GM23248 (cell line): ENCODE results near the gene FBLN2. TPM values are rescaled to one million over a fixed set of nuclear protein-coding genes. Genes with fewer than 3 reads are reported as not detected.
A peak's percentile ranks its signal among the peaks of the same experiment; 100 is the strongest.

ENCODE experiments used
- DNase-seq: peaks from one replicate; pipeline ENCODE4 v3.0.0-alpha.2; 2015
- H2AFZ ChIP-seq: fragments of 200-600 bp; sonication (generic); 2 replicates; pipeline ENCODE4 v1.6.1; 2016; ENCODE audit warnings: antibody characterized with exemption
- H3F3A ChIP-seq: fragments of 200-600 bp; sonication (generic); 2 replicates; pipeline ENCODE4 v1.6.1; 2016; ENCODE audit warnings: mild to moderate bottlenecking, antibody characterized with exemption, mixed run types; ENCODE audit not compliant: insufficient read depth
- H3K27ac ChIP-seq: fragments of 200-600 bp; sonication (generic); 2 replicates; pipeline ENCODE4 v1.5.1; 2016; ENCODE audit warnings: mild to moderate bottlenecking
- H3K27me3 ChIP-seq: fragments of 200-600 bp; sonication (generic); replicated peaks from 2 replicates; pipeline ENCODE4 v1.6.1; 2016; ENCODE audit warnings: mild to moderate bottlenecking; ENCODE audit not compliant: insufficient read depth
- H3K36me3 ChIP-seq: fragments of 200-600 bp; sonication (generic); 2 replicates; pipeline ENCODE4 v1.6.1; 2016; ENCODE audit warnings: low read depth, mild to moderate bottlenecking
- H3K4me1 ChIP-seq: fragments of 200-600 bp; sonication (generic); 2 replicates; pipeline ENCODE4 v1.6.1; 2016; ENCODE audit warnings: mild to moderate bottlenecking; ENCODE audit not compliant: insufficient read depth
- H3K4me2 ChIP-seq: fragments of 200-600 bp; sonication (generic); one replicate; pipeline ENCODE4 v1.6.1; 2016; ENCODE audit warnings: mild to moderate bottlenecking; ENCODE audit not compliant: unreplicated experiment
- H3K4me3 ChIP-seq: fragments of 200-600 bp; sonication (generic); 2 replicates; pipeline ENCODE4 v1.5.1; 2016; ENCODE audit warnings: mild to moderate bottlenecking
- H3K79me2 ChIP-seq: fragments of 200-600 bp; sonication (generic); 2 replicates; pipeline ENCODE4 v1.6.1; 2016; ENCODE audit warnings: mild to moderate bottlenecking; ENCODE audit not compliant: insufficient read depth
- H3K9ac ChIP-seq: fragments of 200-600 bp; sonication (generic); 2 replicates; pipeline ENCODE4 v1.6.1; 2016; ENCODE audit warnings: mild to moderate bottlenecking
- H3K9me2 ChIP-seq: fragments of 200-600 bp; sonication (generic); 2 replicates; pipeline ENCODE4 v1.6.1; 2016; ENCODE audit warnings: mixed run types, mild to moderate bottlenecking, moderate library complexity; ENCODE audit not compliant: insufficient read depth
- H3K9me3 ChIP-seq: fragments of 200-600 bp; sonication (generic); one replicate; pipeline ENCODE4 v1.6.1; 2017; ENCODE audit warnings: low read depth
- H4K20me1 ChIP-seq: fragments of 200-600 bp; sonication (generic); 2 replicates; pipeline ENCODE4 v1.6.0; 2016; ENCODE audit not compliant: insufficient read depth
- EZH2 ChIP-seq: fragments of 200-600 bp; sonication (generic); IDR thresholded peaks from 2 replicates; pipeline ENCODE4 v1.6.1; 2018; ENCODE audit warnings: antibody characterized with exemption, mild to moderate bottlenecking; ENCODE audit not compliant: insufficient read depth, poor library complexity, severe bottlenecking
- EZH2phosphoT487 ChIP-seq: fragments of 200-600 bp; sonication (generic); IDR thresholded peaks from 2 replicates; pipeline ENCODE4 v1.6.1; 2018; ENCODE audit warnings: antibody characterized with exemption, moderate library complexity, mild to moderate bottlenecking, low read depth; ENCODE audit not compliant: insufficient read depth
- WGBS, 2 experiments: methylation state at CpG; one replicate each; pipeline ENCODE4 v1.1.6; 2015 to 2017; ENCODE audit warnings: low lambda C conversion rate in 2 of 2, low coverage in 1 of 2; ENCODE audit errors: missing lambda C conversion rate in 2 of 2; 5-methylcytosine and 5-hydroxymethylcytosine counted together
- in situ Hi-C: fragments of 300-500 bp; cut with MboI; formaldehyde crosslinking; loops from 2 replicates; pipeline ENCODE4 v1.15.0; 2020
- polyA plus RNA-seq: library from polyadenylated mRNA; unstranded; fragments of >200 nt; fragmentation: Nextera tagmentation; extraction: Ambion mirVana; gene quantifications from 2 replicates; pipeline ENCODE4 v1.2.1, GENCODE V29; 2016
- total RNA-seq: library from RNA; depleted of rRNA; stranded (reverse); fragments of >200 nt; shearing (Covaris generic); gene quantifications from 2 replicates; pipeline ENCODE4 v1.2.3, GENCODE V29; 2014

Gene FBLN2
- total and polyA plus RNA-seq, 2 experiments from 2014 or later = 447 to 636 TPM

DNA sequence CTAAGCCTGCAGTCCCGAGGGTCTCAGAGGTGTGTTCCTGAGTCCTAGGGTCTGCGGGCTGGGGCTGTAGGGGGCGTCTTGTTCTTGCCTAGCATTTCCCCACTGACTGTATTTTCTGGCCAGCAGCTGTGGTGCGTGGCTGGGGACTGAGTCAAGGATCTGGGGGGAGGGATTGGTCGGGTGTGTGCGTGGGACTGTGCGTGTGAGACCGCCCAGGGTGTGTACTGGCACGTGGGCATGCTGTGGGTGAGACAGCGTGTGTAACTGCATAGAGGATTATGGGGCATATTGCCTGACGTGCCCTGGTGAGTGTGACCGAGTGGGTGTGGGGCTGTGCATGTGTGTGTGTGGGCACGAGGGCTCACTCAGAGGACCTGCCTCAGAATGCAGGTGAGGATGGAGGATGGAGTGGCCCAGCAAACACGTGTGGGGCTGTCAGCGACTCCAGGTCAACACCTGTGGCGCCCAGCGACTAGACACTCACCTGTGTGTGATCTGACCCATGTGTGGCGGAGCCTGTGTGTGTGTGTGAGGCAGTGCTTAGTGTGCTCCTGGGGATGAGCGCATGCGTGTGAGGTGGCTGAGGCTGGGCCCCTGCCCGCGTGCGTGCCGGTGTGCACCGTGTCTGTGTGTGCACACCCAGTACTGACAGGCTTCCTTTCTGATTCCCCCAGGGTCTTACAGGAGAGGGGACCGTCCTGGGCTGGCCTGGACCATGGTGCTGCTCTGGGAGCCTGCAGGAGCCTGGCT, 20.9 kb downstream of the FBLN2 start:
- H3K9me2 ChIP-seq = no peaks in the 10 kb centered on the region
- 52 to 55% methylated on average over 25 of the region's 26 CpGs for WGBS, 2 experiments
- peak overlapping the region; percentile 35; the same call in 1 of the 2 replicates for H3K9ac ChIP-seq
- peak; percentile 83 for DNase-seq
- no peak overlapping the region for H3K4me3 ChIP-seq
- H3K4me1 ChIP-seq = peaks cover 15% of the 10 kb centered on the region
- TF ChIP-seq EZH2 (no peak), EZH2phosphoT487 (no peak)
- H3K9me3 ChIP-seq = no peaks in the 10 kb centered on the region
- no peak overlapping the region for H2AFZ ChIP-seq
- H3K27me3 ChIP-seq = no peaks in the 10 kb centered on the region
- in situ Hi-C loops = no loop called here
- peaks cover 75% of the 10 kb centered on the region for H3K79me2 ChIP-seq
- H4K20me1 ChIP-seq = no peaks in the 10 kb centered on the region
- H3K27ac ChIP-seq = no peak overlapping the region
- H3F3A ChIP-seq = no peaks in the 10 kb centered on the region
- H3K36me3 ChIP-seq = no peaks in the 10 kb centered on the region
- H3K4me2 ChIP-seq = no peak overlapping the region

DNA sequence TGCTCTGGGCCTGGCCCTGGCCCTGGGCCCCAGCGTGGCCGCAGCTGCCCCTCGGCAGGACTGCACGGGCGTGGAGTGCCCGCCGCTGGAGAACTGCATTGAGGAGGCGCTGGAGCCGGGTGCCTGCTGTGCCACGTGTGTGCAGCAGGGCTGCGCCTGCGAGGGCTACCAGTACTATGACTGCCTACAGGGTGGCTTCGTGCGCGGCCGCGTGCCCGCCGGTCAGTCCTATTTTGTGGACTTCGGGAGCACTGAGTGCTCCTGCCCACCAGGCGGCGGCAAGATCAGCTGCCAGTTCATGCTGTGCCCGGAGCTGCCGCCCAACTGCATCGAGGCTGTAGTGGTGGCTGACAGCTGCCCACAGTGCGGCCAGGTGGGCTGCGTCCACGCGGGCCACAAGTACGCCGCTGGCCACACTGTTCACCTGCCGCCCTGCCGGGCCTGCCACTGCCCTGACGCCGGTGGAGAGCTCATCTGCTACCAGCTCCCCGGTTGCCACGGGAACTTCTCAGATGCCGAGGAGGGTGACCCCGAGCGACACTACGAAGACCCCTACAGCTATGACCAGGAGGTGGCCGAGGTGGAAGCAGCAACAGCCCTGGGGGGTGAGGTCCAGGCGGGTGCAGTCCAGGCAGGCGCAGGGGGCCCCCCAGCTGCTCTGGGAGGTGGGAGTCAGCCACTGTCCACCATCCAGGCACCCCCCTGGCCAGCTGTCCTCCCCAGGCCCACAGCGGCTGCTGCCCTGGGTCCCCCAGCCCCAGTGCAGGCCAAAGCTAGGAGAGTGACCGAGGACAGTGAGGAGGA, 21.7 kb downstream of the FBLN2 start:
- no peaks in the 10 kb centered on the region for H3F3A ChIP-seq
- H3K4me2 ChIP-seq = no peak overlapping the region
- no peaks in the 10 kb centered on the region for H3K36me3 ChIP-seq
- 92 to 93% methylated on average over 30 to 46 of the region's 46 CpGs for WGBS, 2 experiments
- in situ Hi-C loops = no loop called here
- H3K79me2 ChIP-seq = peaks cover 67% of the 10 kb centered on the region
- no peak overlapping the region for H3K9ac ChIP-seq
- H3K27me3 ChIP-seq = no peaks in the 10 kb centered on the region
- no peak for DNase-seq
- TF ChIP-seq EZH2phosphoT487 (no peak), EZH2 (no peak)
- H3K4me1 ChIP-seq = peaks cover 23% of the 10 kb centered on the region
- no peaks in the 10 kb centered on the region for H3K9me3 ChIP-seq
- no peak overlapping the region for H2AFZ ChIP-seq
- no peak overlapping the region for H3K27ac ChIP-seq
- no peaks in the 10 kb centered on the region for H4K20me1 ChIP-seq
- H3K9me2 ChIP-seq = no peaks in the 10 kb centered on the region
- no peak overlapping the region for H3K4me3 ChIP-seq

DNA sequence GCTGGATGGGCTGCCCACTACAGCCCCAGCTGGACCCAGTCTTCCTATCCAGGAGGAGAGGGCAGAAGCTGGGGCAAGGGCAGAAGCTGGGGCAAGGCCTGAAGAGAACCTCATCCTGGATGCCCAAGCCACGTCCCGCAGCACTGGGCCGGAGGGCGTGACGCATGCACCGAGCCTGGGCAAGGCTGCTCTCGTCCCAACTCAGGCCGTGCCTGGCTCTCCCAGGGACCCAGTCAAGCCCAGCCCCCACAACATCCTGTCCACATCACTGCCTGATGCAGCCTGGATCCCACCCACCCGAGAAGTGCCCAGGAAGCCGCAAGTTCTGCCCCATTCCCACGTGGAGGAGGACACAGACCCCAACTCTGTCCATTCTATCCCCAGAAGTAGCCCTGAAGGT, 22.3 kb downstream of the FBLN2 start:
- in situ Hi-C loops = no loop called here

DNA sequence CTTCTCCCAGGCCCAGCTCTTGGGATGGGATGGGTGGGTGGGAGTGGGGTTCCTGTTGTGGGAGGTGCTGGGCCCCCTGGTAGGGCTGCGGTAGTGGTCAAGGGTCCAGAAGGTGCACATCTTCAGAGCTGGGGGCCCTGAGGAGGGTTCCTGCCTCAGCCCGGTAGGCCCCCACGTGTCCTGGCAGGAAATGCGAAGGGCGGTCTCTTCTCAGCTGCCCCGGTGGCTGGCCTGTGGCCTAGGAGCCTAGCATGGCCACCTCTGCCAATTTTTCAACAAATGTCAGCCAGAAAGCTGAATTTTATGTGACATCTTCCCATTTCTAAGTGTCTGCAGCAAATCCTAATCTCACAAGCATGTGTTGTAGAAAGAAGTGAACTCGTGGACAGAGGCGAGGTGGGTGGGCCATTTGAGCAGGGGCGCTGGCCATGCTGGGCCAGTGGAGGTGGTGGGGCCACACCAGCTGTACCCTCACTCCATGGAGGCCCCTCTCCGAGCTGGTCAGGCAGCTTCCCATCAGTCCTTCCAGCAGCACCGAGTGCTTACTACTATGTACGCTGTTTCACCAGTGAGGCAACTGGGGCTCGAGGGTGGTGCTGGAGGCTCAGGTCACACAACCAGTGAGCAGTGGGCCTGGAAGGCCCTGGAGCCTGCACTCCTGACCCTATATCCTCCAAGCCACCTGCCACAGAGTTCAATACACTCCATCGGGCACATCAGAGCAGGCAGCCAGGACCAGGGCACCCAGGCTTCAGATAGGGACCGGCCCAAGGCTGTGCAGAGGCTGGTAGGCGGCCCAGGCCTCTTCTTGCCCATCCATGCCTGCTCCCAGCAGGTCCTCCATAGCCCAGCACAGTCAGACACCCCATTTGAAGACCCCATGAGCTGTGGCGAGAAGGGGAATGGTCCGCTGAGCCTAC, 23.2 kb downstream of the FBLN2 start:
- DNase-seq = no peak
- no peaks in the 10 kb centered on the region for H3K9me3 ChIP-seq
- no peak overlapping the region for H3K9ac ChIP-seq
- no peak overlapping the region for H2AFZ ChIP-seq
- WGBS, 2 experiments = 78% methylated on average over 17 to 18 of the region's 18 CpGs
- H3K4me2 ChIP-seq = no peak overlapping the region
- H3K9me2 ChIP-seq = no peaks in the 10 kb centered on the region
- no peak for TF ChIP-seq EZH2phosphoT487
- TF ChIP-seq EZH2 = no peak
- no peaks in the 10 kb centered on the region for H3F3A ChIP-seq
- no peak overlapping the region for H3K4me3 ChIP-seq
- in situ Hi-C loops = no loop called here
- no peaks in the 10 kb centered on the region for H4K20me1 ChIP-seq
- peaks cover 52% of the 10 kb centered on the region for H3K79me2 ChIP-seq
- no peaks in the 10 kb centered on the region for H3K27me3 ChIP-seq
- no peaks in the 10 kb centered on the region for H3K36me3 ChIP-seq
- H3K4me1 ChIP-seq = peaks cover 25% of the 10 kb centered on the region
- H3K27ac ChIP-seq = no peak overlapping the region

More for the DNA sequence above, 22.3 kb downstream of the FBLN2 start:
- Histone ChIP-seq H3K27ac (no peak overlapping the region), H3K9me2 (no peaks in the 10 kb centered on the region), H3K4me3 (no peak overlapping the region), H3F3A (no peaks in the 10 kb centered on the region), H3K4me1 (peaks cover 25% of the 10 kb centered on the region), H3K9me3 (no peaks in the 10 kb centered on the region), H4K20me1 (no peaks in the 10 kb centered on the region), H3K36me3 (no peaks in the 10 kb centered on the region), H3K79me2 (peaks cover 61% of the 10 kb centered on the region), H2AFZ (no peak overlapping the region), H3K4me2 (no peak overlapping the region), H3K9ac (no peak overlapping the region), H3K27me3 (no peaks in the 10 kb centered on the region)
- DNase-seq = no peak
- no peak for TF ChIP-seq EZH2
- TF ChIP-seq EZH2phosphoT487 = no peak
- 82 to 85% methylated on average over 4 to 10 of the region's 11 CpGs for WGBS, 2 experiments
